Astrocyte of the hippocampus (primary cell): ENCODE data around the gene ADRB2.

Experiments used
- DNase-seq: peaks from one replicate; pipeline ENCODE4 v3.0.0; 2011; ENCODE audit warnings: low read depth, low spot score

ADRB2 gene

DNA sequence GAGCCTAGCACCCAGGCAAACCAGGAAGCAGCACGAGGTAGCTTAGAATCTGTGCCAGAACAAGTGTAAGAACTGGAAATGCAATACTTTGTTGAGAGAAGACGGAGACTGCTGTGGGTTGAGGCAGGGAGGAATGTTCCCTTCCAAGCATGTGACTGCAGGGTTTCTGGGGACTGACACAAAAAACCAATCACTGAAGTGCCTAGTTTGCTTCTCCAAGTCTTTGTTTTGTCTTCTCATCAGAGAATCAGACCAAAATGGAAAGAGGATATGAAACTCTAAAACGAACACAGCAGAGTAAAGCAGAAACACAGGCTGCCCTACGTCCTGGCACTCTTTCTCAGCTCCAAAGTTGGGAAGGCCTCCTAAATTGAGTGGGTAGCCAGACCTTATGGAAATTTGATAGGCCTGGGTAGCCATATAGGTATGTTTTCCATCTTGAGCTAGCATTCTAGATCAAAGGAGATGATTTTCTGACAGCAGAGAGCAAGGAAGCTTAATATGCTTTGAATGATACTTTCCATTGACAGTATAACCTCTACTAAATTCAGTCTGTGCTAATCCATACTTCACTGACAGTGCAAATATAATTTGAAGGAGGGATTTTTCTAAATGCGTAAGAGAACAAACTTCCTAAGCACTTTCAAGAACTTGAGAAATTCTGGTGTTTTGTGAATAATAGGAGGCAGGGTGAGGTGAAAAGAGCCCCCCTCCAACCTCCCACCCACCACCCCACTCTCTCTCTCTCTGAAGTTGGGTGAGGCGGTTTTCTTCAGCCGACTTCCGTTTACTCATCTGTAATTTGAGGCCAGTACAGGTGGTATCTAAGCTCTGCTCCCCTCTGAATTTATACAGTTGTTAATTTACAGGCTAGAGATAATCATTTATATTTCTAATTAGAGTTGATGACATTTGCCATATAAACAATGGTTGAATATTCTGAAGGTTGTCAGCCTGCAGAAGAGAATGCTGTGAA is 5.5 kb downstream of the ADRB2 start:
- DNase-seq: no peak

DNA sequence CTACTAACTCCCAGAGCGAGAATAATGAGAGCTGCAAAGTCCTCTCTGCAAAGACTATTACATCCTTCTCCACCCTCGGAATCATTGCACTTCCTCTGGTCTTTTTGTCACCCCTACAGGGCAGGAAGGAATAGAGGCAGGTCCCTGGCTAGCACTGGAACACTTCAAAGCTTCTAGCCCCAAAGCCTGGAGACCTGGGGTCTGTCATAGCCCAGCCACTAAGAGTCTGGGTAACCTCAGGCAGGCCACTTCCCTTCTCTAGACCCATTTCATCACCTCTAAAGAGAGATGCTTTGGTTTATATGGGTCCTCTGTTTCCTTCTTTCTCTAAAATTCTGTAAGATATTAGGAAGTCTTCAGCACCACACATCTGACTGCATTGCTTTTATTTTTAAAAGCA is 6.7 kb downstream of the ADRB2 start:
- DNase-seq: no peak

- DNase-seq: no peak
Observed at GRCh38 chr5:148833925-148834324, 7.5 kb downstream of the ADRB2 start.

GRCh38 chr5:148834689-148835088 is 8.3 kb downstream of the ADRB2 start:
- no peak for DNase-seq

DNA sequence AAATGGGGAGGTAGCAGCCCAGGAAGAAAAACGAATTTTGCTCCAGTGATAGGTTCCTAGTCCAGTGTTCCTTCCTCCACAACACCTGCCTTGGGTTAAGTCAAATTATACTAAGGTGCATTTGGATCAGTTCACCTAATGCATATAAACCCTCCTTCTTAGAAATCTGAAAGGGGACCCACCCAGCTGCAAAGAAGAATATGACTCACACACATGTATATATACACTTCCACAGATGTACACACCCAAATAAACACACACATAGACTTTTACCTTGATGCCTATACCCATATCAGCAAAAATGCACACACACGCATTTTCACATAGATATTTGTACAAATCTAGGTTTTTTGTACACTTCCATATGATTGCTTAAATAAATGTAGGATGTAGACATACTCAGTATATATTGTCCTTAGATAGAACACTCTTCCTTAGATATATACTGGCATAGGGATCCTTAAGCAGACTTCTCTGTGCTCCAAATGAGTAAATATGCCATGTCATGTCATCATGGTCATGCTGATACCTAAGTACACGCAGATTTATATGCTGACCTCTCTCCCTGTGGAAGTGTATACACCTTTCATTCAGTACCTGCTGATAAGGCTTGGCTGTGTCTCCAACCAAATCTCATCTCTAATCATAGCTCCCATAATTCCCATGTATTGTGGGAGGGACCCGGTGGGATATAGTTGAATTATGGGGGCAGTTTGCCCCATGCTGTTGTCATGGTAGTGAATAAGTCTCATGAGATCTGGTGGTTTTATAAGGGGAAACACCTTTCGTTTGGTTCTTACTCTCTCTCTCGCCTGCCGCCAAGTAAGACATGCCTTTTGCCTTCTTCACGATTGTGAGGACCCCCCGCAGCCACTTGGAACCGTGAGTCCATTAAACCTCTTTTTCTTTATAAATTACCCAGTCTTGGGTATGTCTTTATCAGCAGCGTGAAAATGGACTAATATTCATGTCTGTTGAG is 10.2 kb downstream of the ADRB2 start:
- DNase-seq: no peak

GRCh38 chr5:148837383-148837782 is 11.0 kb downstream of the ADRB2 start:
- DNase-seq: no peak

- no peak for DNase-seq
Observed at GRCh38 chr5:148838357-148838756, 11.9 kb downstream of the ADRB2 start.

GRCh38 chr5:148839960-148840359 is 13.5 kb downstream of the ADRB2 start:
- DNase-seq: no peak

DNA sequence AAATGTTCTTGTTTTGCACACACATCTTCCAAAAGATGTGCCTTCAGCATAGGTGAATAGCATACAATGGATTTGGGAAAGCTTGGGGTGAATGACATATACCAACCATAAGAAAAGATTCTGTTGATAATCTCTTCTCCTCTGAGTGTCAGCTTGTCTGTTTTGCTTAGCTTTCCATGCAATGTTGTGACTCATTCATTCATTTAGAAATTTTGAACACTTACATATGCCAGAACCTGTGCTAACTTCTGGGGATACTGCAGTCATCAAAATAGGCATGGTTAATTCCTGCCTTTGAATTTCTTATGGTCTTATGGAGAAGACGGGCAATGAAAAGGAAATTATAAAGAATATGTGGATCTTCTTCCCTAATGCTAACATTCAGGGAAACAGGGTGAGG is 14.1 kb downstream of the ADRB2 start:
- no peak for DNase-seq

DNA sequence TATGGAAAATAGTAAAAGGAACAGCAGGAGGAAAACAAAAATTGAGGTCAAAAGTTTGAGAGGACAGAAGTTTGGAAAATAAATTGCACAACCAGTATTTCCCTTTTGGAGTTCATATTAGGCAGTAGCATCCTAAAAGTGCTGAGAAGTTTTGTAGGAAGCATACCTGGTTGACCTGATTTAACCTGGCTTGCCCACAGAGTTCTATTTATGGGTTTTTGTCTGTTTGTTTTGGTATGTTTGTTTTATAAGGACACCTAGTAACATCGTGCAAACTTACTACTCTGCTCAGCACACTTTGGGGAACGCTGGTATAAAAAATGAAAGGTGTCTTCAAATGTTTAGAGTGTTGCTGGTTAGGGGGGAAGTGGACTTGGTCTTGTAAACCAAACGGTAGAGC is 15.1 kb downstream of the ADRB2 start:
- no peak for DNase-seq

DNA sequence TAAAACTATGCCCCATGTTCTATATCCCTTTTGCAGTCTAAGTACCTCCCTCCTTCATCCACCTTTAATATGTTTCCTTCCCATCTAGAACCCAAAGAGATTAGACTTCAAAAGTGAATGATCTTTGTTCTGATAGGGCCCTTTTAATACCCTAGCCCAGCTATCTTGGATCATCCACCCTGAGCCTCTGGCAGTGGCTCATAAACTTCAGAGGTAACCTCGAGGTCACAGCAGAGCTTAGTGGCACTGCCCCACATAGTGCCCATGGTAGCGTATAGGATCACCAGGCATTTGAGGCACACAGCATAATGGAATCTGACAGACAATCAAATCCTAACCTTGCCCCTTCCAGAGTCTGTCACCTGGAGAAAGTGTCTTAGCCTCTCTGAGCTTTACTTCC is 15.8 kb downstream of the ADRB2 start:
- DNase-seq: no peak

GRCh38 chr5:148843510-148844318 is 17.3 kb downstream of the ADRB2 start:
- DNase-seq: no peak

- no peak for DNase-seq
Observed at GRCh38 chr5:148844433-148845280, 18.2 kb downstream of the ADRB2 start.

DNA sequence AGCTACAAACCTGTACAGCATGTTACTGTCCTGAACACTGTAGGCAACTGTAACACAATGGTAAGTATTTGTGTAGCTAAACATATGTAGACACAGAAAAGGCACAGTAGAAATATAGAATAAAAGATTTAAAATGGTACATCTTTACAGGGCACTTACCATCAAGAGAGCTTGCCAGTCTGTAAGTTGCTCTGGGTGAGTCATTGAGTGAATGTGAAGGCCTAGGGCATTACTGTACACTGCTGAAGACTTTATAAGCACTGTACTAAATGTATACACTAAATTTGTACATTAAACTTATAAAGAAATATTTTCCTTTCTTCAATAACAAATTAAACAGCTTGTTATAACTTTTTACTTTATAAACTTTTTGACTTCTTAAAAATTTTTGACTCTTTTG is 20.5 kb downstream of the ADRB2 start:
- DNase-seq: no peak

DNA sequence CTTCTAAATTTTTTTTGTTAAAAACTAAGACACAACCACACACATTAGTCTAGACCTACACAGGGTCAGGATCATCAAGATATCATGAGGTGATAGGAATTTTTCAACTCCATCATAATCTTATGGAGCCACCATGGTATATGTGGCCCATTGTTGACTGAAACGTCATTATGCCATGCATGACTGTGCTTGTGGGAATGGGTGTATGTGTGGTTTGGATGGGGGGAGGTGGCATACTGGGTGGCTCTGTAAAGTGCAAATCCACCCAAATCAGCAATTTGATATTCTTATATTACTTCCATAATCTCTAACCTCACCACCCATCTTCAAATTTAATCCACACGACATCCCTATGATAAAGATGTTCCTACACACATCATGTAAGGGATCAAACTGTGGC is 21.0 kb downstream of the ADRB2 start:
- DNase-seq: no peak

- no peak for DNase-seq
Observed at GRCh38 chr5:148848393-148849031, 22.1 kb downstream of the ADRB2 start.

DNA sequence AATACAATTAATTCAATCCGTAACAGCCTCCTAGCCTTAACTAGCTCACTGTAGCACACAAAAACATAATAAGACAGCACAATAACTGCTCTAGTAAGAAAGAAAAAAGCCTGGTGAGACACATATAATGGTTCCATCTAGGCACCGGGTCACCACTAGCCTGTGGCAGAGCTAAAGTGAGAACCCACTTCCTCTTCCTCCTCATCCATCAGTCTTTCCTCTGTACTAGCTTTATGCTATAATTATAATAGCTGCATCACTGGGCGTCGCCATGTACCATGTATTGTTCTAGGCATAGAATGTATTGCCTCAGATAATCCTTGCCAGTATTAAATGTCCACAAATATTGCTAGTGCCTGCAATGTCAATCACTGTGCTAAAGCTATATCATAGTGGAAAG is 23.1 kb downstream of the ADRB2 start:
- DNase-seq: no peak

- DNase-seq: no peak
Observed at GRCh38 chr5:148850836-148851235, 24.4 kb downstream of the ADRB2 start.

DNA sequence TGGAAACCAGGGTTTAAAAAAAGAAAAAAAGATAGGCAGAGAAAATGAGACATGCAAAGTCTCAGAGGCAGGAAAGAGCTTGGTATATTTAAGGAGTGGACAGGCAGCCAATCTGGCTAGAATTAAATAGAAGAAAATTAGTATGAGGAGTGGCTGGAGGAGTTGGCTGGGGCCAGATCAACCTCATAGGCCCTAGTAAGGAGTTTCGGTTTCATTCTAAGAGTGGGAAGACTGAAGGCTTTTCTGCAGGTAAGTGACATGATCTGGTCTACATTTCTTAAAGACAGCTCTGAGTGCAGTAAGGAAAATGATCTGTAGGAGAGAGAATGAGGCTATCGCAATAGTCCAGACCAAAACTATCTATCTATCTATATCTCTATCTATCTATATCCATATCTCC is 27.5 kb downstream of the ADRB2 start:
- DNase-seq: no peak
